Prostate gland (tissue), 2 donors: ENCODE data around the gene ARL16. TPM values are rescaled to one million over a fixed set of nuclear protein-coding genes. Genes with fewer than 3 reads are reported as not detected.

Experiments used
- DNase-seq: peaks from one replicate; pipeline ENCODE4 v3.0.0-alpha.2; 2019; ENCODE audit warnings: low spot score
- H3K27ac ChIP-seq, 2 donors: fragments of 200-600 bp; sonication (generic); 2 replicates each; pipeline ENCODE4 v1.5.1; 2017 to 2019
- H3K27me3 ChIP-seq: fragments of 200-600 bp; sonication (generic); replicated peaks from 2 replicates; pipeline ENCODE4 v1.5.1; 2019; ENCODE audit not compliant: insufficient read depth
- H3K36me3 ChIP-seq, 2 donors: fragments of 200-600 bp; sonication (generic); 1 replicate in 1 of 2; 2 replicates in 1 of 2; pipeline versions ENCODE4 v1.5.1 to v1.8.1; 2017 to 2019
- H3K4me1 ChIP-seq: fragments of 200-600 bp; sonication (generic); replicated peaks from 2 replicates; pipeline ENCODE4 v1.5.1; 2019
- H3K4me3 ChIP-seq, 2 donors: fragments of 200-600 bp; sonication (generic); 2 replicates each; pipeline ENCODE4 v1.5.1; 2017 to 2019
- H3K9me3 ChIP-seq: fragments of 200-600 bp; sonication (generic); 2 replicates; pipeline ENCODE4 v1.5.1; 2017
- POLR2A ChIP-seq: fragments of 450-650 bp; IDR thresholded peaks from one replicate; pipeline ENCODE4 v1.6.1; 2016; ENCODE audit warnings: antibody characterized with exemption, mild to moderate bottlenecking
- POLR2AphosphoS5 ChIP-seq: sonication (generic); formaldehyde crosslinking; IDR thresholded peaks from one replicate; pipeline ENCODE4 v1.6.1; 2017; ENCODE audit warnings: antibody characterized with exemption
- WGBS: methylation state at CpG from one replicate; pipeline ENCODE4 v1.1.5; 2018; 5-methylcytosine and 5-hydroxymethylcytosine counted together
- intact Hi-C: fragments of 100-400 bp; cut with DNase I; formaldehyde crosslinking; loops from one replicate; pipeline ENCODE4 v1.14.2; 2022
- total RNA-seq, 2 donors: library from RNA; depleted of rRNA; stranded (reverse); fragments of >200 nt; gene quantifications; one replicate each; pipeline ENCODE4 v1.1.0, GENCODE V29; 2016
- TF ChIP-seq, protein P1 (sequence below), 4 experiments: fragments of 200-600 bp in 2 of 4; fragments of 450-650 bp in 2 of 4; sonication (generic) in 2 of 4; IDR thresholded peaks; 1 replicate in 3 of 4; 2 replicates in 1 of 4; pipeline ENCODE4 v1.5.1; 2016 to 2019; ENCODE audit warnings: antibody characterized with exemption in 4 of 4, mild to moderate bottlenecking in 2 of 4, moderate library complexity in 2 of 4

The ARL16 gene
- total RNA-seq, 2 donors from 2014 or later = 27.9 to 49.5 TPM

DNA sequence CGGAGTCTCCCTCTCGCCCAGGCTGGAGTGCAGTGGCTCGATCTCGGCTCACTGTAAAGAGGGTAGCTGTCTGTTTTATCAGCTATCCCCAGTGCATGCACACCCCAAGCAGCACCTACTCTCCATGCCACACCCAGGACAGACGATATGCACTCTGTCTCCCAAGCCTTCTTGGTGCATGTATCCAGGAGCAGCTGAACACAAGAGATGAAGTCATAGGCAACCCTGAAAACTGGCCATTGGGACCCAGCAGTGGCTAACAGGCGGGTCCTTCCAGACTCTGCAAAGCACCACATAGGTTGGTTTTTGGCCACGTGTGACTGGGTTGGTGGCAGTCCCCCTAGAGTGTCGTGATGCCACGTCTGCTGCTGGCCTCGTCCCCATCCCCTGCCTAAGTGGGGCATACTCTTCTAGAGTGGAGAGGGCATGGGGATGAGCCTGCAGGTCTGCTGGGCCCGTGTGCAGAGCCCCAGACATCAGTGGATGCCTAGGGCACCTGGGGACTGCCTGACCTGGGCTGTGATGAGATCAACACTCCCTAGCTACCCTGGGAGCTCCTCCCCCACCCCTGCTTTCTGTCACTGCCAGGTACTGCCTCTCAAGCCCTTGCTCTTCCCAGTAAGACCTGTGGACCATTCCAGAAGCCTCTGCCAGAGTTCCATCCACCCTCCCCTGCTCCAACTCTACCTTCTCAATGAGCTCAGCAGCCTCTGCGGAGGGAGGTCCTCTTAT lies 36.6 kb downstream of the ARL16 start:
- 71% methylated on average over 12 of the region's 12 CpGs for WGBS
- intact Hi-C loops = no loop called here
- no peak for DNase-seq
- H3K4me3 ChIP-seq = no peak overlapping the region
- peaks cover 15% of the 10 kb centered on the region for H3K27me3 ChIP-seq
- no peak overlapping the region for H3K27ac ChIP-seq
- no peaks in the 10 kb centered on the region for H3K36me3 ChIP-seq
- no peaks in the 10 kb centered on the region for H3K9me3 ChIP-seq
- no peak for TF ChIP-seq POLR2AphosphoS5
- TF ChIP-seq, protein P1, sequence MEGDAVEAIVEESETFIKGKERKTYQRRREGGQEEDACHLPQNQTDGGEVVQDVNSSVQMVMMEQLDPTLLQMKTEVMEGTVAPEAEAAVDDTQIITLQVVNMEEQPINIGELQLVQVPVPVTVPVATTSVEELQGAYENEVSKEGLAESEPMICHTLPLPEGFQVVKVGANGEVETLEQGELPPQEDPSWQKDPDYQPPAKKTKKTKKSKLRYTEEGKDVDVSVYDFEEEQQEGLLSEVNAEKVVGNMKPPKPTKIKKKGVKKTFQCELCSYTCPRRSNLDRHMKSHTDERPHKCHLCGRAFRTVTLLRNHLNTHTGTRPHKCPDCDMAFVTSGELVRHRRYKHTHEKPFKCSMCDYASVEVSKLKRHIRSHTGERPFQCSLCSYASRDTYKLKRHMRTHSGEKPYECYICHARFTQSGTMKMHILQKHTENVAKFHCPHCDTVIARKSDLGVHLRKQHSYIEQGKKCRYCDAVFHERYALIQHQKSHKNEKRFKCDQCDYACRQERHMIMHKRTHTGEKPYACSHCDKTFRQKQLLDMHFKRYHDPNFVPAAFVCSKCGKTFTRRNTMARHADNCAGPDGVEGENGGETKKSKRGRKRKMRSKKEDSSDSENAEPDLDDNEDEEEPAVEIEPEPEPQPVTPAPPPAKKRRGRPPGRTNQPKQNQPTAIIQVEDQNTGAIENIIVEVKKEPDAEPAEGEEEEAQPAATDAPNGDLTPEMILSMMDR (IDR thresholded peaks at IDR 0.05) = no peak
- TF ChIP-seq POLR2A = no peak
- H3K4me1 ChIP-seq = no peaks in the 10 kb centered on the region

DNA sequence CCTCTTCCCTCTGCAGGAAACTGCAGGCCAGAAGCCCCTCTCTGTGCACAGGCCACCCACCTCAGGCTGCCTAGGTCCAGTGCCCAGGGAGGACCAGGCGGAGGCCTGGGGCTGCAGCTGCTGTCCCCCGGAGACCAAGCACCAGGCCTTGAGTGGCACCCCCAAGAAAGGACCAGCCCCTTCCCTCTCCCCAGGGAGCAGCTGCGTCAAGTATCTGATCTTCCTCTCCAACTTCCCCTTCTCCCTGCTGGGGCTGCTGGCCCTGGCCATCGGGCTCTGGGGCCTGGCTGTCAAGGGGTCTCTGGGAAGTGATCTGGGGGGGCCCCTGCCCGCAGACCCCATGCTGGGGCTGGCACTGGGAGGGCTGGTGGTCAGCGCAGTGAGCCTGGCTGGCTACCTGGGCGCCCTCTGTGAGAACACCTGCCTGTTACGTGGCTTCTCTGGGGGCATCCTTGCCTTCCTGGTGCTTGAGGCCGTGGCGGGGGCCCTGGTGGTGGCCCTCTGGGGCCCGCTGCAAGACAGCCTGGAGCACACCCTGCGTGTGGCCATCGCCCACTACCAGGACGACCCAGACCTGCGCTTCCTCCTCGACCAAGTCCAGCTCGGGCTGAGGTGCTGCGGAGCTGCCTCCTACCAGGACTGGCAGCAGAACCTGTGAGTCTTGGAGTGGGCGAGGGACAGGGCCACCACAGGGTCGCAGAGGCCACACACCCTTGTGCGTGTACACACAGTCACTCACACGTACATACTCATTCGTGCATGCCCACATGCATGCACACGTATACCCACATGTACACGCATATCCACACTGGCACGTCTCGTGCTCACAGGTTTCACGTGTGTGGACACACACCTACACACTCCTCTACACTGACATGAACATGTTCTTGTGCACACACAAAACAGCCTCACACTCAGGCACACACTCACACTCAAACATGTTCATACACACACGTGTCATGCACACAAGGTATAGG lies 38.3 kb downstream of the ARL16 start:
- Histone ChIP-seq H3K27ac (no peak overlapping the region), H3K4me1 (no peaks in the 10 kb centered on the region), H3K27me3 (peaks cover 15% of the 10 kb centered on the region), H3K36me3 (no peaks in the 10 kb centered on the region), H3K4me3 (no peak overlapping the region), H3K9me3 (no peaks in the 10 kb centered on the region)
- 91% methylated on average over 29 of the region's 29 CpGs for WGBS
- intact Hi-C loops = no loop called here
- TF ChIP-seq POLR2AphosphoS5 (no peak), POLR2A (no peak)
- TF ChIP-seq, protein P1 (IDR thresholded peaks at IDR 0.05) = no peak
- DNase-seq = no peak

DNA sequence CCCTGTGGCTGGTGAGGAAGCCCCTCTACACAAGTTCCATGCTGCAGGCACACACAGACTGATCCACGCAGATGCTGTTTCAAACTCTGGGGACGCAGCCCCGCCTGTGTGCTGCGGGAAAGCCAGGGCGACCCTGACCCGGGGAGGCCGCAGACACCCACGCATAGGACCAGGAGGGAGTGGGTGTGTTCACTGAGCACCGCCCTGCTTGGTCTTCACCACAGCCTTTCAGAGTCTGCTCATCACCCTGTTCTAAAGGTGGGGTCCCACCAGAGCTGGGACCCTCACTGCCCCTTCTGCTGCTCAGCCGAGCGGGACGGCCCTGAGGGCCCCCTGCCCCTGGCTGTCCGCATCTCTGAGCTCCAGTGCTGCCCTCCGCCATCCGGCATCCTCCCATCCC lies 39.1 kb downstream of the ARL16 start:
- Histone ChIP-seq H3K4me3 (no peak overlapping the region), H3K4me1 (no peaks in the 10 kb centered on the region), H3K27me3 (peaks cover 15% of the 10 kb centered on the region), H3K27ac (no peak overlapping the region), H3K36me3 (no peaks in the 10 kb centered on the region), H3K9me3 (no peaks in the 10 kb centered on the region)
- WGBS = 93% methylated on average over 15 of the region's 15 CpGs
- intact Hi-C loops = no loop called here
- TF ChIP-seq POLR2A = no peak
- TF ChIP-seq, protein P1 (IDR thresholded peaks at IDR 0.05) = no peak
- no peak for TF ChIP-seq POLR2AphosphoS5
- no peak for DNase-seq

DNA sequence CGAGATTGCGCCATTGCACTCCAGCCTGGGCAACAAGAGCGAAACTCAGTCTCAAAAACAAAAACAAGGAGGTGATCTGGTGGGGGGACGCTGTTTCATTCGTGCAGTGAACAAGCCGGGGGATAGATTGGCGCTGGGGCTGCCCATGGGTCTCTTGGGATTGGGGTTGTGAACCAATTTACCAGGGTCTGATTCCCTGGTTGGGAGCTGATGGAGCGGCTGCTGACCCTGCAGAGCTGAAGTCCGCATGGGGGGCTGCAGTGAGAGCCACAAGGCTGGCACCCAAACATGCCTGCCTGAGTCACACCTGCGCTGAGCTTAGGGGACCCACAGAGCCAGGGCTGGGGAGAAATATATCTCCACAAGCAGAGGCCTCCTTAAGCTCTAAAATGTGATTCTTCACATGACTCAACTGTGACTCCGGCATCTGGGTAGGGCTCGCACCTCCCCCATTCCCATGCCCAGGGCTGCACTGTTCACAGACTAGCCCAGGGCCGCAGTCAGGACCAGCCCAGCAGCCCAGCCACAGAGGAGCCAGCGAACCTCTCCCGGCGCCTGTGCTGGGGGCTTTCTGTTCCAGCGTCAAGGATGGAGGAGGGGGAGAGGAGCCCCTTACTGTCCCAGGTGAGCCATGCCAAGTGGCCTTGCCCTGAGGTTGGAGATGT lies 41.6 kb downstream of the ARL16 start:
- Histone ChIP-seq H3K4me3 (no peak overlapping the region), H3K36me3 (no peaks in the 10 kb centered on the region), H3K27ac (no peak overlapping the region), H3K4me1 (no peaks in the 10 kb centered on the region), H3K27me3 (no peaks in the 10 kb centered on the region), H3K9me3 (no peaks in the 10 kb centered on the region)
- intact Hi-C loops = no loop called here
- WGBS = 89% methylated on average over 17 of the region's 17 CpGs
- TF ChIP-seq POLR2AphosphoS5 = no peak
- TF ChIP-seq, protein P1 (IDR thresholded peaks at IDR 0.05) = no peak
- TF ChIP-seq POLR2A = no peak
- DNase-seq = no peak
